ENCODE measurements around the gene SH3BP4.

SH3BP4 gene

DNA sequence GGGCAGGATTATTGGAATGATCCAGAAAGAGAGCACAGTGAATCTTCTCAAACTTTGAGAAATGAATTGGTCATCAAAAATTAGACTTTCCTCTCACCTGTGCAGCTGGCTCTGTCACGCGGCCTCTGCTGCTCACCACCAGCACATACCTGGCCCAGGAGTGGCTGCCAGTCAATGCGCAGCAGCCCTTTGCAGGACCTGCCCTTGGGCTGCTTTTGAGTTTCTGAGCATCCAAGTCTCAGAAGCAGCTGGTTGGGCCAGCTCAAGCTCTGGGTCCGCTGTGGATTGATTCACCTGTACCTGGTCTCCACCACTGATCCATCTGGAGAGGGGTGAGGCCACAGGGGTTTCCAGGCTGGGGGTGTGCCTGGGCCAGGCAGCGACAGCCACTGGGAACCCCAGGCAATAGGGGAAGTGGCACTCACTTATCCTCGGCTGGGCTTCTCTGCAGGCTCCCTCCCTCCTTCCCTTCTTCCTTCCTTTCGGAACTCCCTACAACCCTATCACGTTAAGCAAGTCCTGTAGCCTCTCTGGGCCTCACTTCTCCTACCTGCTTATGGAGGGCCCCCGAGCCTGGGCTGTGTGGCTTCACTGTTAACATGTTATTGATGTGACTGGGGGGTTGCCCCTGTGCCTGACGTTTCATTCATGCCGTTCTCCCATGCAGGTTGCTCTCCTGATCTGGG is 48.1 kb downstream of the SH3BP4 start:
- TF ChIP-seq, protein P1, sequence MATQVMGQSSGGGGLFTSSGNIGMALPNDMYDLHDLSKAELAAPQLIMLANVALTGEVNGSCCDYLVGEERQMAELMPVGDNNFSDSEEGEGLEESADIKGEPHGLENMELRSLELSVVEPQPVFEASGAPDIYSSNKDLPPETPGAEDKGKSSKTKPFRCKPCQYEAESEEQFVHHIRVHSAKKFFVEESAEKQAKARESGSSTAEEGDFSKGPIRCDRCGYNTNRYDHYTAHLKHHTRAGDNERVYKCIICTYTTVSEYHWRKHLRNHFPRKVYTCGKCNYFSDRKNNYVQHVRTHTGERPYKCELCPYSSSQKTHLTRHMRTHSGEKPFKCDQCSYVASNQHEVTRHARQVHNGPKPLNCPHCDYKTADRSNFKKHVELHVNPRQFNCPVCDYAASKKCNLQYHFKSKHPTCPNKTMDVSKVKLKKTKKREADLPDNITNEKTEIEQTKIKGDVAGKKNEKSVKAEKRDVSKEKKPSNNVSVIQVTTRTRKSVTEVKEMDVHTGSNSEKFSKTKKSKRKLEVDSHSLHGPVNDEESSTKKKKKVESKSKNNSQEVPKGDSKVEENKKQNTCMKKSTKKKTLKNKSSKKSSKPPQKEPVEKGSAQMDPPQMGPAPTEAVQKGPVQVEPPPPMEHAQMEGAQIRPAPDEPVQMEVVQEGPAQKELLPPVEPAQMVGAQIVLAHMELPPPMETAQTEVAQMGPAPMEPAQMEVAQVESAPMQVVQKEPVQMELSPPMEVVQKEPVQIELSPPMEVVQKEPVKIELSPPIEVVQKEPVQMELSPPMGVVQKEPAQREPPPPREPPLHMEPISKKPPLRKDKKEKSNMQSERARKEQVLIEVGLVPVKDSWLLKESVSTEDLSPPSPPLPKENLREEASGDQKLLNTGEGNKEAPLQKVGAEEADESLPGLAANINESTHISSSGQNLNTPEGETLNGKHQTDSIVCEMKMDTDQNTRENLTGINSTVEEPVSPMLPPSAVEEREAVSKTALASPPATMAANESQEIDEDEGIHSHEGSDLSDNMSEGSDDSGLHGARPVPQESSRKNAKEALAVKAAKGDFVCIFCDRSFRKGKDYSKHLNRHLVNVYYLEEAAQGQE (IDR thresholded peaks at IDR 0.05; ENCODE audit: insufficient read depth in 1 of 2, low read depth in 2 of 2, low read length in 2 of 2): no peak
- TF ChIP-seq TAF1 (IDR thresholded peaks at IDR 0.05; ENCODE audit: borderline replicate concordance, insufficient read depth, low read length): no peak
- TF ChIP-seq FOXP2 (optimal IDR thresholded peaks at IDR 0.05; ENCODE audit: borderline replicate concordance, extremely low read depth, extremely low read length, insufficient read depth): no peak
- TF ChIP-seq POLR2AphosphoS5 (IDR thresholded peaks at IDR 0.05; ENCODE audit: low read depth, low read length): no peak
- TF ChIP-seq SIN3A (IDR thresholded peaks at IDR 0.05; ENCODE audit: borderline replicate concordance, insufficient read depth, low read length): no peak

DNA sequence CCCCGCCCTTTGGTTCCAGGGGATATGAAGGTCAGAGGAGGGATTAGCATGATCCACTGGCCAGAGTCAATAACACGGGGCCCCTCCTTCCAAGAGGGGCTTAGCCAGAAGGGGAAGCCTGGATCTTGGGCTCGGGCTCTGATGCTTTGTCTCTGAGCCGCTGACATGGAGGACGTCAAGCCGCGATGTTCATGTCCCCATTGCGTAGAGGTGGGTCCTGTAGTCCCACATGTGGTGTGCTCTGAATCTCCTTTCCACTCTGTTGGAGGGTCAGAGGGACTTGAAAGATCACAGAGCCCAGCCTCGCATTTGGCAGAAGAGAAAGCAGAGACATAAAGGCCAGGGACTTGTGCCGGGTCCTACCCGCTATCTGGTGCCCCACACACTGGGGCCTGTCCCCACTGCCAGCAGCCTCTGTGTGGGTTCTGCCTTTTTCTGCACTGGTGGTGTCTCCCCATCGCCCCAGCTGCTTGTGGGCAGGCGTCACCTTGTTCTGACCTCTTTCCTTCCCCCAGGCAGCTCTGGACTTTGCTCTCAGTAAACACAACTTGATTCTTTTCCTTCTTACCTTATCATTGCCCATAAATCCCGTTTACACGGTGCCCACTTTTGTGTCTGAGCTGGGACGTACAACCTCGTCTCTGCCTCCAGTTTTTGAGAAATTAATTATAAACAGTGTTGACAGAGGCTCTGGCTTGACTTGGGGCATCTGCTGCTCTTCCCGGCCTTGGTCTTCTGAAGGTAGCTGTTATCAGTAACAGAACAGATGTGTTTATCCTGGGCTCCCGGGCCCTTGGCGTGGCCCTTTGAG is 48.8 kb downstream of the SH3BP4 start:
- TF ChIP-seq SIN3A (IDR thresholded peaks at IDR 0.05; ENCODE audit: borderline replicate concordance, insufficient read depth, low read length) (no peak), POLR2AphosphoS5 (IDR thresholded peaks at IDR 0.05; ENCODE audit: low read depth, low read length) (no peak), TAF1 (IDR thresholded peaks at IDR 0.05; ENCODE audit: borderline replicate concordance, insufficient read depth, low read length) (no peak), FOXP2 (optimal IDR thresholded peaks at IDR 0.05; ENCODE audit: borderline replicate concordance, extremely low read depth, extremely low read length, insufficient read depth) (no peak)
- TF ChIP-seq, protein P1 (IDR thresholded peaks at IDR 0.05; ENCODE audit: insufficient read depth in 1 of 2, low read depth in 2 of 2, low read length in 2 of 2): no peak

DNA sequence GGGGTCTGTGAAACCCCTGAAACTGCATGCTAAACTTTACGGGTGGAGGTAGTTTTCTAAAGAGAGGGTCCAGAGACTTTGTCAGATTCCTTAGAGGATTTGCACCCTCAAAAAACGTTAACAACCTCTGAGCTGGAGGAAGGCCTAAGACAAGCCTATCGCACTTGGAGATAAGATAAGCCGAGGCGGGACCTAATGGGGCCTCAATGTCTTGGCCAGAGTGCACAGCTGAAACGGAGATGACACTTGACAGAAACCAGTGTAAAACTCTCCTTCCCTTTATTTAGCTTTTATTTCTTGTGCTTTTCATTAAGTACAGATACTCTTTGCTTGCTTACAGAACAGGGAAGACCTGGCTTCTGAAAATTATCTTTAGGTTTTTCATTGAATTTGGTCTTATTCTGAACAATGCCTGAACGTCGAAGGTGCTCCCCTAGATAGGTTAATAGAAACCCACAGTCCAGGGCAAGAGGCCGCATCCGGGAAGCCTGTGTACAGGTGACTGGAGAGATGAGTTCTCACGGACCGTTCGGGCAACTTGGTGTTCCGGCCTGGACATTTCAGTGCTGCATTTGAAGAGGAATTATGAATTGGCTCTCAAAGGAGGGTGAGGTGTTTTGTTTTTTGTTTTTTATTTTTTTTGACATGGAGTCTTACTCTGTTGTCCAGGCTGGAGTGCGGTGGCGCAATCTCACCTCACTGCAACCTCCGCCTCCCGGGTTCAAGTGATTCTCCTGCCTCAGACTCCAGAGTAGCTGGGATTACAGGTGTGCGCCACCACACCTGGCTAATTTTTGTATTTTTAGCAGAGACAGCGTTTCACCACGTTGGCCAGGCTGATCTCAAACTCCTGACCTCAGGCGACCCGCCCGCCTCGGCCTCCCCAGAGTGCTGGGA is 49.7 kb downstream of the SH3BP4 start:
- no peak for TF ChIP-seq FOXP2 (optimal IDR thresholded peaks at IDR 0.05; ENCODE audit: borderline replicate concordance, extremely low read depth, extremely low read length, insufficient read depth)
- TF ChIP-seq SIN3A (IDR thresholded peaks at IDR 0.05; ENCODE audit: borderline replicate concordance, insufficient read depth, low read length): no peak
- TF ChIP-seq TAF1 (IDR thresholded peaks at IDR 0.05; ENCODE audit: borderline replicate concordance, insufficient read depth, low read length): no peak
- TF ChIP-seq, protein P1 (IDR thresholded peaks at IDR 0.05; ENCODE audit: insufficient read depth in 1 of 2, low read depth in 2 of 2, low read length in 2 of 2): no peak
- TF ChIP-seq POLR2AphosphoS5 (IDR thresholded peaks at IDR 0.05; ENCODE audit: low read depth, low read length): no peak

DNA sequence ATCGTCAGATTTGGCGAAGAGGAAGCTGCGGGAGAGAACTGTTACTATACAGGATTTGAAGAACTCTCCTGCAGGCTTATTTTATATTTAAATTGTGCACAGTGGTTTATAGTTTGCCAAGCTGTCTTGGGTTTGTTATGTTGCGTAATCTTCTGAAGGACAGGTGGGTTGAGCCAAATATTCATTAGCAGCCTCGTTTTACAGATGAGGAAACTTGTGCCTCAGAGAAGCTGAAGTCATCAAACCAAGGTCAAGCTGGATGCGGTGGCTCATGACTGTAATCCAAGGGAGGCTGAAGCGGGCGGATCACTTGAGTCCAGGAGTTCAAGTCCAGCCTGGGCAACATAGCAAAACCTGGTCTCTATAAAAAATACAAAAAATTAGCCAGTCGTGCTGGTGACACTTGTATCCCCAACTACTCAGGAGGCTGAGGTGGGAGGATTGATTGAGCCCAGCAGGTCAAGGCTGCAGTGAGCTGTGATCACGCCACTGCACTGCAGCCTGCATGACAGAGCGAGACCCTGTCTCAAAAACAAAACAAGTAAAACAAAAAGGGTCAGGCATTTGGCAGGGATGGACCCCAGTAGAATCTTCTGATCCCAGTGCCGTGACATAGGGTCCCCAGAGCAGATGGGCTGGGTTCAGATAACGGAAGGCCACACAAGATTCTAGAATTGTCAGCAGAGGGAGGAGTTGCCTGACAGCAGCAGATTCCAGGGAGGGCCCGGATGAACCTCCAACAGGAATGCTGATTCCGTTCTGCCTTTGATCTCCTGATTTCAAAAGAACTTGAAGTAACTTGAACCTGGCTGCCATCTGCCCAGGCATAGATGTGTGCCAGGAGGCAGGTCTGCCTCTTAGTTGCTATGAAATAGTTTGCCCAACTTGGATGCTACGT is 50.6 kb downstream of the SH3BP4 start:
- TF ChIP-seq SIN3A (IDR thresholded peaks at IDR 0.05; ENCODE audit: borderline replicate concordance, insufficient read depth, low read length): no peak
- TF ChIP-seq POLR2AphosphoS5 (IDR thresholded peaks at IDR 0.05; ENCODE audit: low read depth, low read length): no peak
- TF ChIP-seq, protein P1 (IDR thresholded peaks at IDR 0.05; ENCODE audit: insufficient read depth in 1 of 2, low read depth in 2 of 2, low read length in 2 of 2): no peak
- TF ChIP-seq TAF1 (IDR thresholded peaks at IDR 0.05; ENCODE audit: borderline replicate concordance, insufficient read depth, low read length): no peak
